PFSK-1 (cell line): Measurements from ENCODE around the gene TOE1.

ENCODE experiments used
- FOXP2 ChIP-seq: optimal IDR thresholded peaks from 2 replicates; pipeline ENCODE3; 2011; ENCODE audit warnings: borderline replicate concordance, control low read depth, inconsistent platforms; ENCODE audit not compliant: insufficient read depth; ENCODE audit errors: extremely low read length, extremely low read depth
- POLR2AphosphoS5 ChIP-seq: IDR thresholded peaks from 2 replicates; pipeline ENCODE4 v1.6.1; 2012; ENCODE audit warnings: low read depth, mild to moderate bottlenecking, control low read depth, low read length, moderate library complexity
- SIN3A ChIP-seq: IDR thresholded peaks from 2 replicates; pipeline ENCODE4 v1.6.1; 2012; ENCODE audit warnings: mild to moderate bottlenecking, low read length, moderate library complexity, borderline replicate concordance; ENCODE audit not compliant: insufficient read depth
- TAF1 ChIP-seq: IDR thresholded peaks from 2 replicates; pipeline ENCODE4 v1.6.1; 2012; ENCODE audit warnings: low read length, control low read depth, borderline replicate concordance; ENCODE audit not compliant: insufficient read depth
- TF ChIP-seq, protein P1 (sequence below), 2 experiments: IDR thresholded peaks; 2 replicates each; pipeline versions ENCODE4 v1.6.1 to v1.8.0; 2011 to 2012; ENCODE audit warnings: low read depth in 2 of 2, low read length in 2 of 2, control low read depth in 1 of 2, inconsistent platforms in 1 of 2, mild to moderate bottlenecking in 1 of 2, moderate library complexity in 1 of 2; ENCODE audit not compliant: insufficient read depth in 1 of 2

DNA sequence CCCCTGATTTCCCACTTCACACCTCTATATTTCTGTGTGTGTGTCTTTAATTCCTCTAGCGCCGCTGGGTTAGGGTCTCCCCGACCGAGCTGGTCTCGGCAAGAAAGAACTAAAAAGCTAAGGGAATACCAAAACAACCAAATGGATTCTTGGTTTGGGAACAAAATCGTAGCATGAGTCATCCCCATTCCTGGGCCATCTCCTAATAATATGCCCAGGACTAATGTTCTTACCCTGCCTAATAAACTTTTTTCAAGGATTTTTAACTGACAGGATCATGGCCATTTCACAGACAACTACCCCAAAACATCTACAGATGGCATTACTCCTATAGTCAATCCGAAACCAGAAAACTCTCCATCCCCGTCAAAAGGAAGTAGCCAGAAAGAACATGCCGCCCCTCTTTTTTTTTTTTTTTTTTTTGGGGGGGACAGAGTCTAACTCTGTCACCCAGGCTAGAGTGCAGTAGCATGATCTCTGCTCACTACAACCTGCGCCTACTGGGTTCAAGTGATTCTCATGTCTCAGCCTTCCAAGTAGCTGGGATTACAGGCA is 17.4 kb upstream of the TOE1 start:
- TF ChIP-seq TAF1 (no peak), SIN3A (no peak), FOXP2 (no peak), POLR2AphosphoS5 (no peak)
- TF ChIP-seq, protein P1, sequence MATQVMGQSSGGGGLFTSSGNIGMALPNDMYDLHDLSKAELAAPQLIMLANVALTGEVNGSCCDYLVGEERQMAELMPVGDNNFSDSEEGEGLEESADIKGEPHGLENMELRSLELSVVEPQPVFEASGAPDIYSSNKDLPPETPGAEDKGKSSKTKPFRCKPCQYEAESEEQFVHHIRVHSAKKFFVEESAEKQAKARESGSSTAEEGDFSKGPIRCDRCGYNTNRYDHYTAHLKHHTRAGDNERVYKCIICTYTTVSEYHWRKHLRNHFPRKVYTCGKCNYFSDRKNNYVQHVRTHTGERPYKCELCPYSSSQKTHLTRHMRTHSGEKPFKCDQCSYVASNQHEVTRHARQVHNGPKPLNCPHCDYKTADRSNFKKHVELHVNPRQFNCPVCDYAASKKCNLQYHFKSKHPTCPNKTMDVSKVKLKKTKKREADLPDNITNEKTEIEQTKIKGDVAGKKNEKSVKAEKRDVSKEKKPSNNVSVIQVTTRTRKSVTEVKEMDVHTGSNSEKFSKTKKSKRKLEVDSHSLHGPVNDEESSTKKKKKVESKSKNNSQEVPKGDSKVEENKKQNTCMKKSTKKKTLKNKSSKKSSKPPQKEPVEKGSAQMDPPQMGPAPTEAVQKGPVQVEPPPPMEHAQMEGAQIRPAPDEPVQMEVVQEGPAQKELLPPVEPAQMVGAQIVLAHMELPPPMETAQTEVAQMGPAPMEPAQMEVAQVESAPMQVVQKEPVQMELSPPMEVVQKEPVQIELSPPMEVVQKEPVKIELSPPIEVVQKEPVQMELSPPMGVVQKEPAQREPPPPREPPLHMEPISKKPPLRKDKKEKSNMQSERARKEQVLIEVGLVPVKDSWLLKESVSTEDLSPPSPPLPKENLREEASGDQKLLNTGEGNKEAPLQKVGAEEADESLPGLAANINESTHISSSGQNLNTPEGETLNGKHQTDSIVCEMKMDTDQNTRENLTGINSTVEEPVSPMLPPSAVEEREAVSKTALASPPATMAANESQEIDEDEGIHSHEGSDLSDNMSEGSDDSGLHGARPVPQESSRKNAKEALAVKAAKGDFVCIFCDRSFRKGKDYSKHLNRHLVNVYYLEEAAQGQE (IDR thresholded peaks at IDR 0.05; ENCODE audit: insufficient read depth in 1 of 2, low read depth in 2 of 2, low read length in 2 of 2) = no peak
